IMR-90 (cell line): ENCODE measurements around the gene FAM24B.

ENCODE experiments used
- POLR2A ChIP-seq: IDR thresholded peaks from 2 replicates; pipeline ENCODE4 v1.6.1; 2012; ENCODE audit warnings: mild to moderate bottlenecking, low read depth, low read length
- TF ChIP-seq, protein P1 (sequence below): conservative IDR thresholded peaks from 2 replicates; pipeline ENCODE4 v1.5.1; 2012; ENCODE audit warnings: mild to moderate bottlenecking, low read depth, low read length, improper control_type of control experiment
- TF ChIP-seq, protein P2 (sequence below): fragments of 150-350 bp; IDR thresholded peaks from 2 replicates; pipeline ENCODE4 v1.6.1; 2016; ENCODE audit warnings: low read depth, mild to moderate bottlenecking, low read length, moderate library complexity, borderline replicate concordance

DNA sequence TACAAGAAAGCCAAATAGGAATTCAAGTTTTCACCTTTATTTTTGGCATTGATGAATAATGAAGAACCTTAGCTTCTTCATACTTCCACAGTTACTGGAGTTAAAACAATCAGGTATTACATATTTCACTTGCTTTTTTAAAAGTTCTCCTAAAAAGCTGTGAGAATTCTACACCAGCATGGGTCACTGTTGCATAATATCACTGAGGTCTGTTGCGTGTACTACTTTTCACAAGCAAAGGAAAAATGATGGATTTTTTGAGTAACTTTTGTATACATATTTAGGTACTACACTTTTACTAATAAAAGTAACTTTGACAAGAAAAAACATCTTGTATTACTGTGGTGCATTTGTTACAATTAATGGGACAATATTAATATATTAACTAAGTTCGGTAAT is 15.2 kb downstream of the FAM24B start:
- TF ChIP-seq POLR2A, result no peak
- TF ChIP-seq, protein P1, sequence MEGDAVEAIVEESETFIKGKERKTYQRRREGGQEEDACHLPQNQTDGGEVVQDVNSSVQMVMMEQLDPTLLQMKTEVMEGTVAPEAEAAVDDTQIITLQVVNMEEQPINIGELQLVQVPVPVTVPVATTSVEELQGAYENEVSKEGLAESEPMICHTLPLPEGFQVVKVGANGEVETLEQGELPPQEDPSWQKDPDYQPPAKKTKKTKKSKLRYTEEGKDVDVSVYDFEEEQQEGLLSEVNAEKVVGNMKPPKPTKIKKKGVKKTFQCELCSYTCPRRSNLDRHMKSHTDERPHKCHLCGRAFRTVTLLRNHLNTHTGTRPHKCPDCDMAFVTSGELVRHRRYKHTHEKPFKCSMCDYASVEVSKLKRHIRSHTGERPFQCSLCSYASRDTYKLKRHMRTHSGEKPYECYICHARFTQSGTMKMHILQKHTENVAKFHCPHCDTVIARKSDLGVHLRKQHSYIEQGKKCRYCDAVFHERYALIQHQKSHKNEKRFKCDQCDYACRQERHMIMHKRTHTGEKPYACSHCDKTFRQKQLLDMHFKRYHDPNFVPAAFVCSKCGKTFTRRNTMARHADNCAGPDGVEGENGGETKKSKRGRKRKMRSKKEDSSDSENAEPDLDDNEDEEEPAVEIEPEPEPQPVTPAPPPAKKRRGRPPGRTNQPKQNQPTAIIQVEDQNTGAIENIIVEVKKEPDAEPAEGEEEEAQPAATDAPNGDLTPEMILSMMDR, result no peak
- TF ChIP-seq, protein P2, sequence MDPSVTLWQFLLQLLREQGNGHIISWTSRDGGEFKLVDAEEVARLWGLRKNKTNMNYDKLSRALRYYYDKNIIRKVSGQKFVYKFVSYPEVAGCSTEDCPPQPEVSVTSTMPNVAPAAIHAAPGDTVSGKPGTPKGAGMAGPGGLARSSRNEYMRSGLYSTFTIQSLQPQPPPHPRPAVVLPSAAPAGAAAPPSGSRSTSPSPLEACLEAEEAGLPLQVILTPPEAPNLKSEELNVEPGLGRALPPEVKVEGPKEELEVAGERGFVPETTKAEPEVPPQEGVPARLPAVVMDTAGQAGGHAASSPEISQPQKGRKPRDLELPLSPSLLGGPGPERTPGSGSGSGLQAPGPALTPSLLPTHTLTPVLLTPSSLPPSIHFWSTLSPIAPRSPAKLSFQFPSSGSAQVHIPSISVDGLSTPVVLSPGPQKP, result no peak
